HG02973 (cell line): ENCODE data around the gene GPR4.

Experiments
- ATAC-seq: cut with Tn5 transposase; IDR thresholded peaks from one replicate; pipeline ENCODE4 v1.9.1; 2021; ENCODE audit warnings: moderate library complexity; ENCODE audit not compliant: unreplicated experiment

The GPR4 gene

DNA sequence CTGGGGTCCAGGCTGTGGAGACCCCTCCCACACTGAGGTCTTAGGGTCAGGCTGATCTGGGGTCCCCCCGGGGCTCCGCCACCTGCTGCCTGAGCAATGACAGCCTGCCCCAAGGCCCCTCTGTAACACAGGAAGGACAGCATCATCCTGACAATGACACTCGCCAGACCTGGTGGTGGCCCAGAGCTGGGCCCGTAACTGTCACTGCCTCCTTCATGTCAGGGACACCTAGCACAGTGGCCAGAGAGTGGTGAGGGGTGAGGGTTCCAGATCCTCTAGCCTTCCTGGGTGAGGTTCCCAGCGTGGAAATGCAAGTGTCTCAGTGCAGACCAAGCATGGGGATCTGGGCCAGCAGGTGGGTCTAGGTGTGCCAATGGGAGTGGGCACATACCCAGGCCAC is 45.2 kb downstream of the GPR4 start:
- no peak for ATAC-seq

DNA sequence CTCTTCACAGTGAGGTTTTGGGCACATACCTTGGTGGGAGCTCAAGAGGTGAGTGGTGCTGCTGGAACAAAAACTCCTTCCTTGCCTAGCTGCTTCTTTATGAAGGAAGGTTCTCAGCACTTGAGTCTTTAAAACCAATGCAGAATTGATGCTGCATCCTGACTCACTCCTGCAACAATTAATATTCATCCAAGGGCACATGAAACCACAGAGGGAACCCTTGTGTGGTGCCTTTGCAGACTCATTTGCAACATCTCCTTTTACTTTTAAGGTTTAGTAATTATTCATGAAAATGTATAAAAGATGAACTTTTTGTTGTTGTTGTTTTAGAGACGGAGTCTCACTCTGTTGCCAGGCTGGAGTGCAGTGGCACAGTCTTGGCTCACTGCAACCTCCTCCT is 47.5 kb downstream of the GPR4 start:
- no peak for ATAC-seq

- ATAC-seq = no peak
Observed at GRCh38 chr19:45553464-45553863, 48.5 kb downstream of the GPR4 start.

- no peak for ATAC-seq
Observed at GRCh38 chr19:45547965-45548609, 53.9 kb downstream of the GPR4 start.

DNA sequence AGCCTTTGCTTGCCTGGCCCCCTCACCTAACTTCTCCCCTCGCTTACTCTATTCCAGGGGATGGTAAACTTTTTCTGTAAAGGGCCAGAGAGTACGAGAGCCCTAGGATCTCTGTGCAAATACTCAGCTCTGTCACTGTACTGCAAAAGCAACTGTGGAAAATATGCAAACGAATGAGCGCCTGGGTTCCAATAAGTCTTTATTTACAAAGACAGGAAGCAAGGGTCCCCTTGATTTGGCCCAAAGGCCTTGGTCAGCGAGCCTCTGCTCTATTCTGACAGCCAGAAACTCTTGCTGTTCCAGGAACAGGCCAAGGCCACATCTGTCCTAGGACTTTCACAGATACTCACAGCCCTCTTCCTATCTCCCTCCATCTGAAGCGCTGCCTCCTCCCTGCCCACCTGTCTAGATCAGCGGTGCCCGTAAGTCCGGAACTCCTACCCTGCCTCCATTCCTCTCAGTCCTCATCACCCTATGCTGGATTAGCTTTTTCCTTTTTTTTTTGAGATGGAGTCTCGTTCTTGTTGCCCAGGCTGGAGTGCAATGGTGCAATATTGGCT is 54.7 kb downstream of the GPR4 start:
- ATAC-seq = no peak

GRCh38 chr19:45542234-45542668 is 59.8 kb downstream of the GPR4 start:
- ATAC-seq = no peak
